ENCODE results near the gene PMEPA1.

The PMEPA1 gene

DNA sequence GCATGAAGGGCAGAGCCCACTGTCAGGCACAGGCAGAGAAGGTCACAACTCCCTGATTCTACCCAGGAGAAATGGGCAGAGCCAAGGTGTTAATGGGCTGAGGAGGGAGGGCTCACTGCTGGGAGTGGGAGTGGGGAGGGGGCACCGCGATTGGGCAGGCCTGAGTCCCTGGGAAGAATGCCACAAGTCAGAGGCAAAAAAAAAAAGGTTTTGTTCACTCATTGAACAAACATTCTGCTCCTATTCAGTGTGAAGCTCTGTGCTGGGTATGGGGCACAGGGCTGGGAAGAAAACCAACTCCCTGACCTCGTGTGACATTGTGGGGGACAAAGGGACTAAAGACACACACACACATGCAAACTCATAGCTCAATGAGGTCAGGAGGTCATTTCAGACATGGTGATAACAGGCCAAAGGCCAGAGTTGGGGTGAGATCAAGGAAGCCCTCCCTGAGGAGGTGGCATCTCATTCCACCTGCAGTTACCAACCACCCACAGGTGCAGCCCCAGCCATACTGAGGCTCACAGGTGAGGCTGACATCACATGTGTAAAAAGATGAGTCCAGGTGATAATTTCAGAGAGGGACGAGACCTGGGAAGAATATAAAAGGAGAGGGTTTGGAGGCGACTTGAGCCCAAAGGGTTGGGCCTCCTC is 3.2 kb upstream of the PMEPA1 start:
- Histone ChIP-seq H3K27me3 (ENCODE audit: control insufficient read depth in 1 of 2, insufficient read depth in 2 of 2, low read length in 2 of 2) (peaks cover 0 to 20% of the 10 kb centered on the region in 2 donors), H3K9ac (ENCODE audit: low read depth in 1 of 2, low read length in 2 of 2) (no peak overlapping the region), H3K4me1 (ENCODE audit: control insufficient read depth in 1 of 2, insufficient read depth in 2 of 2, low read length in 2 of 2) (peaks cover 13 to 16% of the 10 kb centered on the region in 2 donors), H3K9me3 (ENCODE audit: control insufficient read depth in 1 of 2, low read length in 2 of 2) (no peaks in the 10 kb centered on the region), H3K27ac (ENCODE audit: low read depth, low read length) (no peak overlapping the region), H3K4me3 (ENCODE audit: low read depth in 1 of 2, low read length in 2 of 2) (no peak overlapping the region), H3K36me3 (ENCODE audit: control insufficient read depth in 1 of 2, insufficient read depth in 2 of 2, low read length in 2 of 2) (no peaks in the 10 kb centered on the region)

DNA sequence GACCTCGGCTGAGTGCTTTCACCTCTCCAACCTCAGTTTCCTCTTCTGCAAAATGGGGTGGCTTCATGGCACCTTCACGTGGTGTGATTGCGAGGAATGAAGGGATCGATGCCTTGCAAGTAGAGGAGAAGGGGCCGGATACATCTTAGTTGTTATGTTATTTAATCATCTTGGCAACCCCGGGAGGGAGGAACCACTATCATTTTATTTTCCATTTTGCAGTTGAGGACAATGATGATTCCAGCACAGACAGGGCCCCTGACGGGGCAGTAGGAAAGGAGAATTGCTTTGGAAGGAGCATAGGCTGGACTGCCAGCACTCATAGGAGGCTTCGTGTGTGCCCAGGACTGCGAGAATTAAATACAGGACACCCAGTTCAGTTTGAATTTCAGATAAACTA is 2.5 kb upstream of the PMEPA1 start:
- H3K27ac ChIP-seq (ENCODE audit: low read depth, low read length): no peak overlapping the region
- H3K4me3 ChIP-seq (ENCODE audit: low read depth in 1 of 2, low read length in 2 of 2): no peak overlapping the region
- H3K36me3 ChIP-seq (ENCODE audit: control insufficient read depth in 1 of 2, insufficient read depth in 2 of 2, low read length in 2 of 2): no peaks in the 10 kb centered on the region
- H3K4me1 ChIP-seq (ENCODE audit: control insufficient read depth in 1 of 2, insufficient read depth in 2 of 2, low read length in 2 of 2): peaks cover 14 to 15% of the 10 kb centered on the region in 2 donors
- no peaks in the 10 kb centered on the region for H3K9me3 ChIP-seq (ENCODE audit: control insufficient read depth in 1 of 2, low read length in 2 of 2)
- peaks cover 0 to 23% of the 10 kb centered on the region in 2 donors for H3K27me3 ChIP-seq (ENCODE audit: control insufficient read depth in 1 of 2, insufficient read depth in 2 of 2, low read length in 2 of 2)
- no peak overlapping the region for H3K9ac ChIP-seq (ENCODE audit: low read depth in 1 of 2, low read length in 2 of 2)

DNA sequence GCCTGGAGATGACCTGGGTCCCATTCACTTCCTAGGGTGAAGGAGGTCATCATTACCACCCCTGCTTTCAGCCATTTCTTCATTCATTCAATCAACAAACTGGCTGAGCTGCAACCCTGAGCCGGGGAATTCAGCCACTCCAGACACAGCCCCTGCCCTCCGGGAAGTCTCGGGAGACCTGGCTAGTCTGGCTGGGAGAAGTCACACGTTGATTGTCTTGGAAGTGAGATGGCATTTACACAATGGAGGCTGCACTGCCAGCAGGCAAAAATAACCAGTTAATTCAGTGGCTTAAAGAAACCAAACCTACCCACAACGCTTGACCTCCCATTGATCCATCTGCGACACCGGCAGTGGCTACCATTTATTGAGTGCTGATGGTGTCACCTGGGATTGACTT is 2.0 kb upstream of the PMEPA1 start:
- no peaks in the 10 kb centered on the region for H3K36me3 ChIP-seq (ENCODE audit: control insufficient read depth in 1 of 2, insufficient read depth in 2 of 2, low read length in 2 of 2)
- H3K27ac ChIP-seq (ENCODE audit: low read depth, low read length): no peak overlapping the region
- no peak overlapping the region for H3K4me3 ChIP-seq (ENCODE audit: low read depth in 1 of 2, low read length in 2 of 2)
- H3K27me3 ChIP-seq (ENCODE audit: control insufficient read depth in 1 of 2, insufficient read depth in 2 of 2, low read length in 2 of 2): peaks cover 0 to 23% of the 10 kb centered on the region in 2 donors
- peaks cover 13 to 18% of the 10 kb centered on the region in 2 donors for H3K4me1 ChIP-seq (ENCODE audit: control insufficient read depth in 1 of 2, insufficient read depth in 2 of 2, low read length in 2 of 2)
- no peak overlapping the region for H3K9ac ChIP-seq (ENCODE audit: low read depth in 1 of 2, low read length in 2 of 2)
- no peaks in the 10 kb centered on the region for H3K9me3 ChIP-seq (ENCODE audit: control insufficient read depth in 1 of 2, low read length in 2 of 2)

DNA sequence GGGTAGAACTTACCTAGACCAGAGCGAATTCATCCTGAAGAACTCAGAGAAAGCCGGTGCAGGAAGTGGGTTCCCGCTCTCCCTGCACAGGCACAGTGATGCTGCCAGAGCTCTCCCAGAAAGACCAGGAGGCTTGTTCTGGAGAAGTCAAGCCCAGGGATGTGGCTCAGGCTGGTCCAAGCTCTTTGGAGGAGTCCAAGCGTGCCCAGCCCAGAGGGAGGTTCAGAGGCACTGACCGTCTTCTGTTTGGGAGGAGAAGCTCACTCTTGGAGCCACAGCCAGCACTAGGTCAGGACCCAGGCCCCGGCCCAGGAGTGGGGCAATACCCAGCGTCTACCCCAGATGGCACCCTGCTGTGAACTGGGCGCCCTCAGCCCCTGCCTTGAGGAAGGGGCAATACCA is 1.5 kb upstream of the PMEPA1 start:
- Histone ChIP-seq H3K27ac (ENCODE audit: low read depth, low read length) (no peak overlapping the region), H3K27me3 (ENCODE audit: control insufficient read depth in 1 of 2, insufficient read depth in 2 of 2, low read length in 2 of 2) (peaks cover 0 to 23% of the 10 kb centered on the region in 2 donors), H3K9me3 (ENCODE audit: control insufficient read depth in 1 of 2, low read length in 2 of 2) (no peaks in the 10 kb centered on the region), H3K4me3 (ENCODE audit: low read depth in 1 of 2, low read length in 2 of 2) (no peak overlapping the region), H3K36me3 (ENCODE audit: control insufficient read depth in 1 of 2, insufficient read depth in 2 of 2, low read length in 2 of 2) (no peaks in the 10 kb centered on the region), H3K4me1 (ENCODE audit: control insufficient read depth in 1 of 2, insufficient read depth in 2 of 2, low read length in 2 of 2) (peaks cover 13 to 18% of the 10 kb centered on the region in 2 donors), H3K9ac (ENCODE audit: low read depth in 1 of 2, low read length in 2 of 2) (no peak overlapping the region)

DNA sequence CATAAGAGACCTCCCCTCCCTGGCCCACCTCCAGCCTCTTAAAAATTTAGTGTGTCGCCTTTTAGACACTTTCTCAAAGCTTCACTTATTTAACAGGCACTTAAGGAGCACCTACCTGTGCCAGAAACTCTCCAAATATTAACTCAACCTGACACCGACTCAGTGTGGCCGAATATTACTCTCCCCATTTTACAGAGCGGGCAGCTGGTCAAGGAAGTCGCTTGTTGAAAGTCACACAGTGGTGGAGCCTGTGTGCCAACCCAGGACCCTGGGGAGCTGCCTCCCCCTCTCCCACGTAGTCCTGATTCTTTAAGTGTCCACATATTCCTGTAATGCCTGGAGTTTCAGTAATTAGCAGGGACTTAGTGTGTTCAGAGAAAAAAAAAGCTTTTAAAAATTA is 1.0 kb upstream of the PMEPA1 start:
- peaks cover 13 to 18% of the 10 kb centered on the region in 2 donors for H3K4me1 ChIP-seq (ENCODE audit: control insufficient read depth in 1 of 2, insufficient read depth in 2 of 2, low read length in 2 of 2)
- H3K4me3 ChIP-seq (ENCODE audit: low read depth in 1 of 2, low read length in 2 of 2): peak overlapping the region; percentile 79 to 87
- no peaks in the 10 kb centered on the region for H3K9me3 ChIP-seq (ENCODE audit: control insufficient read depth in 1 of 2, low read length in 2 of 2)
- H3K27me3 ChIP-seq (ENCODE audit: control insufficient read depth in 1 of 2, insufficient read depth in 2 of 2, low read length in 2 of 2): peaks cover 0 to 23% of the 10 kb centered on the region in 2 donors
- no peaks in the 10 kb centered on the region for H3K36me3 ChIP-seq (ENCODE audit: control insufficient read depth in 1 of 2, insufficient read depth in 2 of 2, low read length in 2 of 2)
- peak overlapping the region; percentile 0 to 84 for H3K9ac ChIP-seq (ENCODE audit: low read depth in 1 of 2, low read length in 2 of 2)
- H3K27ac ChIP-seq (ENCODE audit: low read depth, low read length): no peak overlapping the region

DNA sequence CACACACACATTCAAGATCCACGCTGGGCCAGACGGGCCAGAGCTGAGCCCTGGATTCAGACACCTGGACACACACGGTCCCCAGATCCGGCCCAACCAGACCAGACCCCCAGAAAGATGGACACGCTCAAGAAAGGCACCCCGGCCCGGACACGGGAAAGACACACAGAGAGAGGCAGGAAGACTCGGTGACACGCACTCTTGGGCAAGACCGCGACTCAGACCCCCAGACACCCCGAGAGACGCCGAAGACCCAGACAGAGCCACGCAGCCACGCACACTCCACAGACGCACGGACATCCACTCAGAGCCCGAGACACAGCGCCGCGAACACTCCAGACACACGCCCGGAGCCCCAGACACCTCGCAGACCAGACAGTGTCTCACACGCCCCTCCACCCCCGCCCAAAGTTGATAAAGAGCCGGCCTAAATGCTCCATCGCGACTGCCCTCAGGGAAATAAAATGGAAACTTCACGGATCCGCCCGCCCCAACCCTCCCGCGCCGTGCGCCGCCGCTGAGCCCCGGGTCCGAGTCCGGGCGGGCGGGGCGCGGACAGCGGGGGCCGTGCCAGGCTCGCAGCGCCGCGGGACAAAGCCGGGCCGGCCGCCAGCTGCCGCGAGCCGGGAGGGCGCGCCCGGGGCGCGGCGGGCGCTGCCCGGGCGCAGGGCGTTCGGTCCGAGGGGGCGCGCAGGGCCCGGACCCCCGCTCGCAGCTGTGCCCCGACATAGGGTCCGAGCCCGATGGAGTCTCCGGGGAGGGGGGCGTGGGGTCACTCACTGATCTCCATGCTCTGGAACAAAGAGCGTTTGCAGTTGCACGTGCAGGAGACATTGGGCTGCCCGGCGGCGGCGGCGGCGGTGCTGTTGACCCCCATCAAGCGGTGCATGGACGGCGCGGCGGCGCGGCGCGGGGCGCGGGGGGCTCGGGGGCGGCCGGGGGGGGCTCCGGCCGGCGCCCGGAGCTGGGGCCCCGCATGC is 831 bp downstream of the PMEPA1 start:
- H3K36me3 ChIP-seq (ENCODE audit: control insufficient read depth in 1 of 2, insufficient read depth in 2 of 2, low read length in 2 of 2): no peaks in the 10 kb centered on the region
- peak overlapping the region; percentile 36 to 50 for H3K9ac ChIP-seq (ENCODE audit: low read depth in 1 of 2, low read length in 2 of 2)
- H3K27ac ChIP-seq (ENCODE audit: low read depth, low read length): peak overlapping the region; percentile 20
- peak overlapping the region; percentile 67 to 79 for H3K4me3 ChIP-seq (ENCODE audit: low read depth in 1 of 2, low read length in 2 of 2)
- H3K27me3 ChIP-seq (ENCODE audit: control insufficient read depth in 1 of 2, insufficient read depth in 2 of 2, low read length in 2 of 2): peaks cover 0 to 23% of the 10 kb centered on the region in 2 donors
- no peaks in the 10 kb centered on the region for H3K9me3 ChIP-seq (ENCODE audit: control insufficient read depth in 1 of 2, low read length in 2 of 2)
- H3K4me1 ChIP-seq (ENCODE audit: control insufficient read depth in 1 of 2, insufficient read depth in 2 of 2, low read length in 2 of 2): peaks cover 13 to 19% of the 10 kb centered on the region in 2 donors

DNA sequence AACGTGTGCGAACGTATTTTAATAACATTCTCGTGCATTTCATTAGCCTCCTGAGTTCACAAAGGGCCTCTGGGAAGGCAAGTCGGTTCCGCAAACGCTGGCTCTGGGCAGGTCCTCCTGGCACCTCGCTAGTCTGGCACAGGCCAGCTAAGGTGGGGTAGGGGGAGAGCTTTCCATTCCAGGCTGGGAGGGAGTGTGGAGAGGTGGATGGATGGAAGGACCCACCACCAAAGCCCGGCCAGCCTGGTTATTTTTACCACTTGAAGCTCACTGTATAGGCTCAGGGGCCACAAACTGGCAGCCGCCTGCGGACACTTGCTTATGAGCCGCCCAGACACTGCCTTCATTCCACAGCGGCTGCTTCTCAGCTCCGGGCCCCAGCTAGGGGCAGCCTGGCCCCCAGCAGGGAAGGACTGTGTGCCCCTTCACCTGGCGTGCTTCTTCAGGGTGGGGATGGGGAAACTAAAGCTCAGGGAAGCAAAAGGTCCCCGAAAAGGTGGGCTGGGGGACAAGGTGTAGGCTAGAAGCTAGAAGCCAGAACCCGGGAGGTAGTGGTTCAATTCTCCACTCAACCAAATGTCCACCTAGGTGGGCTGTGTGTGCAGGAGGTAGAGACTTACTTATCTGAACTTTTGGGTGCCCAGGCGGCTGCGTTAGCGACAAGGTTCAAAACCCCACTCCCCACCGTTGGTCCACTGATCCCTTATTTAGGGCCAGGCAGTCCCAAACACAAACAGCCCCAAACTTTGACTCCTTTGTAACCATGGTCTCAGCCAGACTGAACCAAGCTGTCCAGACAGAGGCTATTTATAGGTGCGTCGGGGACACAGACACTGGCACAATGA is 1.7 kb downstream of the PMEPA1 start:
- H3K4me1 ChIP-seq (ENCODE audit: control insufficient read depth in 1 of 2, insufficient read depth in 2 of 2, low read length in 2 of 2): peaks cover 13 to 28% of the 10 kb centered on the region in 2 donors
- peak overlapping the region; percentile 36 to 50 for H3K9ac ChIP-seq (ENCODE audit: low read depth in 1 of 2, low read length in 2 of 2)
- H3K4me3 ChIP-seq (ENCODE audit: low read depth in 1 of 2, low read length in 2 of 2): peak overlapping the region; percentile 67 to 79
- no peak overlapping the region for H3K27ac ChIP-seq (ENCODE audit: low read depth, low read length)
- no peaks in the 10 kb centered on the region for H3K36me3 ChIP-seq (ENCODE audit: control insufficient read depth in 1 of 2, insufficient read depth in 2 of 2, low read length in 2 of 2)
- H3K9me3 ChIP-seq (ENCODE audit: control insufficient read depth in 1 of 2, low read length in 2 of 2): no peaks in the 10 kb centered on the region
- H3K27me3 ChIP-seq (ENCODE audit: control insufficient read depth in 1 of 2, insufficient read depth in 2 of 2, low read length in 2 of 2): peaks cover 0 to 23% of the 10 kb centered on the region in 2 donors

DNA sequence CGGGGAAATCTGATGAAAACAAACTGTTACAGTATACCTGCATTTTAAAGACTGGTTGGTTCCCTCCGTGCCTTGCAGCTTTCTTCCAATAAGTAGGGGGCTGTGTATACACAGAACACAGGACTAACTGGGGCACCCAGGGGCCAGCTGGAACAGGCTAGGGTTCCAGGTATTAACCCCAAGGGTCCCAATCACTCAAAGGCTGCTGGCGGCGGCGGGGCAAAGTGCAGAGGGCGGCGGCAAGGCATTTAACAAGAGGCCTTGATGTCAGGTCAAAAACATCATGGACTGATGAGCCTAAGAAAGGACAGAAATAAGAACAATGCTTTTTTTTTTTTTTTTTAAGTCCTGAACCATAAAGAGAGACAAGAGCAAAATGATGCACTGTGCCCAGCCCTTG is 2.5 kb downstream of the PMEPA1 start:
- H3K36me3 ChIP-seq (ENCODE audit: control insufficient read depth in 1 of 2, insufficient read depth in 2 of 2, low read length in 2 of 2): no peaks in the 10 kb centered on the region
- H3K27me3 ChIP-seq (ENCODE audit: control insufficient read depth in 1 of 2, insufficient read depth in 2 of 2, low read length in 2 of 2): peaks cover 0 to 23% of the 10 kb centered on the region in 2 donors
- no peak overlapping the region for H3K9ac ChIP-seq (ENCODE audit: low read depth in 1 of 2, low read length in 2 of 2)
- H3K9me3 ChIP-seq (ENCODE audit: control insufficient read depth in 1 of 2, low read length in 2 of 2): no peaks in the 10 kb centered on the region
- H3K4me1 ChIP-seq (ENCODE audit: control insufficient read depth in 1 of 2, insufficient read depth in 2 of 2, low read length in 2 of 2): peaks cover 13 to 28% of the 10 kb centered on the region in 2 donors
- H3K4me3 ChIP-seq (ENCODE audit: low read depth in 1 of 2, low read length in 2 of 2): peak overlapping the region in 1 of 2 donors; percentile 23
- no peak overlapping the region for H3K27ac ChIP-seq (ENCODE audit: low read depth, low read length)

DNA sequence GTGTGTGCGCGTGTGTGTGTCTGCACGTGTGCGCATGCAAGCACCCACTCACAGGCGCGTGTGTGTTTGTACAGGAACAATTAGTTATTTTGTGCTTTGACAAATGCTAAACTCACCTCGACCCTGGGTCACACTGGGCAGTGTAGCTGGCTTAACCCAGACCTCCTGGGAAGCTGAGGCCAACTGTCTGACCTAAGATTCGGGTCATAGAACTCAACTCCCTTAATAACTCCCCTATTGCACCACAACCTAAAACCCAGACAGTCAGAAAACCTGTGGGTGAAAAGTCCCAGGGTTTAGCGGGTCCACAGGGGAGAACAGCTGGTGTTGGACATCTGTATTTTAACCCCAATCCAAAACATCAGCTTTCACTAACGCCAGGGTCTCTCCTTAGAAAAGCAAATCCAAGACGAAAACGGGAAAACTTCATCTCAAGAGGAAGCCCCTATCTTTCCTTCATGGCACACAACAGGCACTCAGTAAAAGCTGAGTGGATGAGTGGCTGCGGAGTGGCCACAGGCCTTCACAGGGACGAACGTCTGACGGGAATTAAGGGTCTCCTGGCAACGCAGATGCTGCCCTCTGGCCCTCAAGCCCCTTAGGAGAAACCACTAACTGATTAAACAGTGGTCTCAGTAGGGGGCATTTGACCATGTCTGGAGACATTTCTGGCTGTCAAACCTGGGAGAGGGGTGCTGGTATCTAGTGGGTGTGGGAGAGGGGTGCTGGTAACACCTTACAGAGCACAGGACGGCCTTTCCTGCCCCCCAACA is 4.5 kb downstream of the PMEPA1 start:
- no peak overlapping the region for H3K4me3 ChIP-seq (ENCODE audit: low read depth in 1 of 2, low read length in 2 of 2)
- no peaks in the 10 kb centered on the region for H3K9me3 ChIP-seq (ENCODE audit: control insufficient read depth in 1 of 2, low read length in 2 of 2)
- H3K4me1 ChIP-seq (ENCODE audit: control insufficient read depth in 1 of 2, insufficient read depth in 2 of 2, low read length in 2 of 2): peaks cover 13 to 25% of the 10 kb centered on the region in 2 donors
- H3K36me3 ChIP-seq (ENCODE audit: control insufficient read depth in 1 of 2, insufficient read depth in 2 of 2, low read length in 2 of 2): no peaks in the 10 kb centered on the region
- peaks cover 0 to 9% of the 10 kb centered on the region in 2 donors for H3K27me3 ChIP-seq (ENCODE audit: control insufficient read depth in 1 of 2, insufficient read depth in 2 of 2, low read length in 2 of 2)
- H3K27ac ChIP-seq (ENCODE audit: low read depth, low read length): no peak overlapping the region
- no peak overlapping the region for H3K9ac ChIP-seq (ENCODE audit: low read depth in 1 of 2, low read length in 2 of 2)

Measured in duodenal mucosa (tissue), 2 donors.